H9 (cell line): Measurements from ENCODE around the gene NPC1L1. TPM values are rescaled to one million over a fixed set of nuclear protein-coding genes. Genes with fewer than 3 reads are reported as not detected.

Experiments
- DNase-seq: peaks from one replicate; pipeline ENCODE4 v3.0.0-alpha.2; 2017
- H2AFZ ChIP-seq: one replicate; pipeline ENCODE4 v1.6.1; 2013; ENCODE audit warnings: mild to moderate bottlenecking, low read length, control low read depth, moderate library complexity
- H2AK5ac ChIP-seq: 2 replicates; pipeline ENCODE4 v1.6.1; 2013; ENCODE audit warnings: low read length, control low read depth, mixed read lengths; ENCODE audit not compliant: insufficient read length
- H2BK120ac ChIP-seq: one replicate; pipeline ENCODE4 v1.6.1; 2013; ENCODE audit warnings: low read depth, mild to moderate bottlenecking, low read length, control low read depth, inconsistent platforms; ENCODE audit not compliant: poor library complexity, severe bottlenecking
- H2BK12ac ChIP-seq: 2 replicates; pipeline ENCODE4 v1.6.1; 2013; ENCODE audit warnings: low read length, control low read depth, mixed read lengths, low read depth; ENCODE audit not compliant: insufficient read length
- H2BK15ac ChIP-seq: 2 replicates; pipeline ENCODE4 v1.6.1; 2013; ENCODE audit warnings: low read depth, low read length, control low read depth
- H2BK20ac ChIP-seq: one replicate; pipeline ENCODE4 v1.6.1; 2013; ENCODE audit warnings: low read depth, mild to moderate bottlenecking, low read length, control low read depth, inconsistent platforms; ENCODE audit not compliant: poor library complexity, severe bottlenecking
- H2BK5ac ChIP-seq: 2 replicates; pipeline ENCODE4 v1.6.1; 2013; ENCODE audit warnings: low read length, control low read depth, mixed read lengths; ENCODE audit not compliant: insufficient read length
- H3K14ac ChIP-seq: 2 replicates; pipeline ENCODE4 v1.6.1; 2013; ENCODE audit warnings: low read length, control low read depth; ENCODE audit not compliant: insufficient read depth
- H3K18ac ChIP-seq: 2 replicates; pipeline ENCODE4 v1.6.1; 2013; ENCODE audit warnings: low read depth, mild to moderate bottlenecking, mixed read lengths, low read length, control low read depth; ENCODE audit not compliant: insufficient read length
- H3K23ac ChIP-seq: 2 replicates; pipeline ENCODE4 v1.6.1; 2013; ENCODE audit warnings: low read length, control low read depth, mixed read lengths, low read depth; ENCODE audit not compliant: insufficient read length
- H3K23me2 ChIP-seq: 2 replicates; pipeline ENCODE4 v1.6.1; 2013; ENCODE audit warnings: low read depth, mild to moderate bottlenecking, mixed read lengths, low read length, control low read depth; ENCODE audit not compliant: insufficient read length, poor library complexity, severe bottlenecking
- H3K27ac ChIP-seq: 2 replicates; pipeline ENCODE4 v1.5.1; 2013; ENCODE audit warnings: low read length, control low read depth, mixed read lengths, low read depth; ENCODE audit not compliant: insufficient read length
- H3K27me3 ChIP-seq: 2 replicates; pipeline ENCODE4 v1.6.1; 2013; ENCODE audit warnings: low read length, control low read depth, inconsistent platforms; ENCODE audit not compliant: insufficient read depth
- H3K4ac ChIP-seq: 2 replicates; pipeline ENCODE4 v1.6.1; 2013; ENCODE audit warnings: low read depth, mild to moderate bottlenecking, control low read depth, inconsistent platforms, low read length, moderate library complexity
- H3K4me1 ChIP-seq: 2 replicates; pipeline ENCODE4 v1.6.1; 2013; ENCODE audit warnings: low read length, control low read depth, inconsistent platforms; ENCODE audit not compliant: insufficient read depth
- H3K4me2 ChIP-seq: 2 replicates; pipeline ENCODE4 v1.6.1; 2013; ENCODE audit warnings: low read length, control low read depth, mixed read lengths; ENCODE audit not compliant: insufficient read length, insufficient read depth
- H3K56ac ChIP-seq: 2 replicates; pipeline ENCODE4 v1.6.1; 2013; ENCODE audit warnings: low read depth, mild to moderate bottlenecking, mixed read lengths, low read length, control low read depth; ENCODE audit not compliant: insufficient read length
- H3K79me1 ChIP-seq: 2 replicates; pipeline ENCODE4 v1.6.1; 2013; ENCODE audit warnings: low read depth, mild to moderate bottlenecking, moderate library complexity, low read length, control low read depth, inconsistent platforms; ENCODE audit not compliant: insufficient read depth, poor library complexity, severe bottlenecking
- H3K79me2 ChIP-seq: 2 replicates; pipeline ENCODE4 v1.6.1; 2013; ENCODE audit warnings: low read length, control low read depth, inconsistent platforms; ENCODE audit not compliant: insufficient read depth
- H3K9ac ChIP-seq: 2 replicates; pipeline ENCODE4 v1.6.1; 2013; ENCODE audit warnings: low read length, control low read depth, mixed read lengths; ENCODE audit not compliant: insufficient read length; ENCODE audit errors: extremely low read depth
- H3K9me3 ChIP-seq: one replicate; pipeline ENCODE4 v1.6.1; 2013; ENCODE audit warnings: low read depth, low read length, inconsistent platforms; ENCODE audit not compliant: control insufficient read depth
- H3T11ph ChIP-seq: one replicate; pipeline ENCODE4 v1.6.1; 2013; ENCODE audit warnings: mild to moderate bottlenecking, low read length, control low read depth, inconsistent platforms
- H4K20me1 ChIP-seq: one replicate; pipeline ENCODE4 v1.6.1; 2013; ENCODE audit not compliant: control insufficient read depth, insufficient read length, insufficient read depth
- H4K5ac ChIP-seq: 2 replicates; pipeline ENCODE4 v1.6.1; 2013; ENCODE audit warnings: low read depth, mild to moderate bottlenecking, mixed read lengths, low read length, control low read depth; ENCODE audit not compliant: insufficient read length
- H4K8ac ChIP-seq: replicated peaks from 2 replicates; pipeline ENCODE4 v1.6.1; 2013; ENCODE audit warnings: low read length, control low read depth, mixed read lengths, low read depth; ENCODE audit not compliant: insufficient read length
- H4K91ac ChIP-seq: 2 replicates; pipeline ENCODE4 v1.6.1; 2013; ENCODE audit warnings: low read depth, mild to moderate bottlenecking, moderate library complexity, mixed read lengths, low read length, control low read depth; ENCODE audit not compliant: insufficient read length
- H3K27ac Mint-ChIP-seq, 3 experiments: 2 replicates in 2 of 3; 3 replicates in 1 of 3; pipeline ENCODE4 v1.8.0; 2020 to 2021; ENCODE audit warnings: mixed read lengths in 3 of 3, mild to moderate bottlenecking in 1 of 3, moderate library complexity in 1 of 3
- H3K27me3 Mint-ChIP-seq: 2 replicates; pipeline ENCODE4 v1.8.0; 2021; ENCODE audit warnings: low read depth, mild to moderate bottlenecking, moderate library complexity, mixed read lengths
- H3K36me3 Mint-ChIP-seq, 3 experiments: 2 replicates in 2 of 3; 3 replicates in 1 of 3; pipeline ENCODE4 v1.8.0; 2020 to 2021; ENCODE audit warnings: low read depth in 3 of 3, mixed read lengths in 3 of 3; ENCODE audit not compliant: insufficient read depth in 1 of 3
- H3K4me1 Mint-ChIP-seq, 2 experiments: 2 replicates each; pipeline ENCODE4 v1.8.0; 2020; ENCODE audit warnings: mixed read lengths in 2 of 2
- H3K4me3 Mint-ChIP-seq, 2 experiments: 2 replicates in 1 of 2; 3 replicates in 1 of 2; pipeline ENCODE4 v1.8.0; 2020 to 2021; ENCODE audit warnings: mild to moderate bottlenecking in 2 of 2, mixed read lengths in 2 of 2, moderate library complexity in 1 of 2
- H3K9me3 Mint-ChIP-seq, 2 experiments: 2 replicates in 1 of 2; 3 replicates in 1 of 2; pipeline ENCODE4 v1.8.0; 2020; ENCODE audit warnings: mild to moderate bottlenecking in 2 of 2, mixed read lengths in 2 of 2, moderate library complexity in 1 of 2
- CTCF ChIP-seq: fragments of 200-600 bp; sonication (generic); conservative IDR thresholded peaks from 3 replicates; pipeline ENCODE4 v1.8.0; 2021; ENCODE audit warnings: antibody characterized with exemption, mild to moderate bottlenecking
- WGBS: extraction: QIAGEN DNeasy Blood & Tissue Kit; methylation state at CpG from one replicate; pipeline ENCODE4 v1.1.7; 2013; ENCODE audit warnings: missing lambda C conversion rate, low lambda C conversion rate, mixed read lengths; ENCODE audit not compliant: insufficient read length; ENCODE audit errors: extremely low coverage; 5-methylcytosine and 5-hydroxymethylcytosine counted together
- total RNA-seq: library from RNA; stranded (reverse); gene quantifications from 2 replicates; pipeline ENCODE4 v1.2.1, GENCODE V29; 2021

The NPC1L1 gene
- total RNA-seq, 1 experiment from 2014 or later, result 0.11 TPM

- Mint-ChIP-seq H3K27me3 (peaks cover 9% of the 10 kb centered on the region), H3K9me3 (peaks cover 11 to 12% of the 10 kb centered on the region in 2 experiments), H3K27ac (peak overlapping the region in 1 of 3 experiments; percentile 37; a peak in 1 of 7 replicates), H3K4me3 (no peak overlapping the region), H3K36me3 (0 out of 7 replicates have a peak, but pooled peaks cover 0 to 4% (median 0%) of the 10 kb centered on the region in 3 experiments), H3K4me1 (no peaks in the 10 kb centered on the region)
- H4K91ac ChIP-seq, result no peak overlapping the region
- no peaks in the 10 kb centered on the region for H3K9me3 ChIP-seq
- no peak overlapping the region for H3T11ph ChIP-seq
- H2AFZ ChIP-seq, result no peak overlapping the region
- no peak overlapping the region for H3K9ac ChIP-seq
- TF ChIP-seq CTCF, result no peak
- no peaks in the 10 kb centered on the region for H4K20me1 ChIP-seq
- H2BK12ac ChIP-seq, result no peak overlapping the region
- no peak for DNase-seq
- no peaks in the 10 kb centered on the region for H3K23me2 ChIP-seq
- H4K8ac ChIP-seq, result no peak overlapping the region
- no peak overlapping the region for H2BK15ac ChIP-seq
- no peaks in the 10 kb centered on the region for H3K79me1 ChIP-seq
- H3K4me2 ChIP-seq, result no peak overlapping the region
- H2AK5ac ChIP-seq, result no peak overlapping the region
- H3K27ac ChIP-seq, result no peak overlapping the region
- no peaks in the 10 kb centered on the region for H3K79me2 ChIP-seq
- no peak overlapping the region for H2BK20ac ChIP-seq
- no peak overlapping the region for H3K18ac ChIP-seq
- no peaks in the 10 kb centered on the region for H3K4me1 ChIP-seq
- no peak overlapping the region for H4K5ac ChIP-seq
- H3K56ac ChIP-seq, result no peak overlapping the region
- H3K27me3 ChIP-seq, result no peaks in the 10 kb centered on the region
- no peak overlapping the region for H3K4ac ChIP-seq
- H2BK120ac ChIP-seq, result no peak overlapping the region
- H3K23ac ChIP-seq, result no peak overlapping the region
- no peak overlapping the region for H3K14ac ChIP-seq
- H2BK5ac ChIP-seq, result no peak overlapping the region
- WGBS, result no CpG with 5 or more reads among the region's 5 CpGs
These were observed 20.6 kb downstream of the NPC1L1 start for GRCh38 chr7:44520574-44520973.
